PFSK-1 (cell line): ENCODE measurements around the gene LINC01488.

Experiments
- FOXP2 ChIP-seq: optimal IDR thresholded peaks from 2 replicates; pipeline ENCODE3; 2011; ENCODE audit warnings: borderline replicate concordance, control low read depth, inconsistent platforms; ENCODE audit not compliant: insufficient read depth; ENCODE audit errors: extremely low read length, extremely low read depth
- POLR2AphosphoS5 ChIP-seq: IDR thresholded peaks from 2 replicates; pipeline ENCODE4 v1.6.1; 2012; ENCODE audit warnings: low read depth, mild to moderate bottlenecking, control low read depth, low read length, moderate library complexity
- SIN3A ChIP-seq: IDR thresholded peaks from 2 replicates; pipeline ENCODE4 v1.6.1; 2012; ENCODE audit warnings: mild to moderate bottlenecking, low read length, moderate library complexity, borderline replicate concordance; ENCODE audit not compliant: insufficient read depth
- TAF1 ChIP-seq: IDR thresholded peaks from 2 replicates; pipeline ENCODE4 v1.6.1; 2012; ENCODE audit warnings: low read length, control low read depth, borderline replicate concordance; ENCODE audit not compliant: insufficient read depth
- TF ChIP-seq, protein P1 (sequence below), 2 experiments: IDR thresholded peaks; 2 replicates each; pipeline versions ENCODE4 v1.6.1 to v1.8.0; 2011 to 2012; ENCODE audit warnings: low read depth in 2 of 2, low read length in 2 of 2, control low read depth in 1 of 2, inconsistent platforms in 1 of 2, mild to moderate bottlenecking in 1 of 2, moderate library complexity in 1 of 2; ENCODE audit not compliant: insufficient read depth in 1 of 2

LINC01488 gene

DNA sequence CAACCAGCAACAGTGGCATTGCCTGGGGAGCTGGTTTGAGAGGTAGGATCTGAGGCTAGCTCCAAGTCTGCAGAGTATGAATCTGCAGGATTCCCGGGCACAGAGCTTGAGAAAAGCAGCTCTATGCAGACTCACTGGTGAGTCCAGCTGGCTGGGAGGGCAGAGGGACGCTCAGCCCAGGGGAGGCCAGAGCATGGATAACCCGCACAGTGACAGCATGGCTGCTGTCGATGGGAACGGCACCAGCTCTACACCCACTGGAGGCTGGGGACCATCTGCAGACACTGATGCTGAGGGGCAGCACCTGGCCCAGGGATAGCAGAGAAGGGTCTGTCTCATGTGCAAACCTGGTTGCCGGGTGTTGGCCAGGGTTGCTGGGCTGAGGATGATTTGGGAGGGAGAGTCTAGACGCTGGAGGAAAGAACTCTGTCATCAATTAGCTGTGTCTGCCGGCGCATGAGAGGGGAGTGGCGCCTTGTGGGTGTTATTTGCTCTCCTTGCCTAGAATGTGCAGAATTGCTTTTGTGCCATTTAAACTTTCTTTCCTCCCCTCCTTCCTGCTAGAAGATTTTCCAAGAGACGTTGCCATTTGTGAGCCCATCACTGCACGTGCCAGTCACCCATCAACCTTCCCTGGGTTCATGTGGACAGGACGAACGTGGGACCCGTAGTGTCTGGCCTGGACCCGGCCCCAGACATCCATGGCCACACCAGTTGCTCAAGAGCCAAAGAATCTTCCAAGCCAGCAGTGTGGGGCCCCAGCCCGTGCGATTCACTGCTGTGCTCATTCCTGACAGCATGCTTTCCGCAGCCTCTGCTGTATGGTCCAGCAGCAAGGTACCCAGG, 19.1 kb upstream of the LINC01488 start:
- TF ChIP-seq FOXP2 (no peak), SIN3A (no peak), TAF1 (no peak), POLR2AphosphoS5 (no peak)
- TF ChIP-seq, protein P1, sequence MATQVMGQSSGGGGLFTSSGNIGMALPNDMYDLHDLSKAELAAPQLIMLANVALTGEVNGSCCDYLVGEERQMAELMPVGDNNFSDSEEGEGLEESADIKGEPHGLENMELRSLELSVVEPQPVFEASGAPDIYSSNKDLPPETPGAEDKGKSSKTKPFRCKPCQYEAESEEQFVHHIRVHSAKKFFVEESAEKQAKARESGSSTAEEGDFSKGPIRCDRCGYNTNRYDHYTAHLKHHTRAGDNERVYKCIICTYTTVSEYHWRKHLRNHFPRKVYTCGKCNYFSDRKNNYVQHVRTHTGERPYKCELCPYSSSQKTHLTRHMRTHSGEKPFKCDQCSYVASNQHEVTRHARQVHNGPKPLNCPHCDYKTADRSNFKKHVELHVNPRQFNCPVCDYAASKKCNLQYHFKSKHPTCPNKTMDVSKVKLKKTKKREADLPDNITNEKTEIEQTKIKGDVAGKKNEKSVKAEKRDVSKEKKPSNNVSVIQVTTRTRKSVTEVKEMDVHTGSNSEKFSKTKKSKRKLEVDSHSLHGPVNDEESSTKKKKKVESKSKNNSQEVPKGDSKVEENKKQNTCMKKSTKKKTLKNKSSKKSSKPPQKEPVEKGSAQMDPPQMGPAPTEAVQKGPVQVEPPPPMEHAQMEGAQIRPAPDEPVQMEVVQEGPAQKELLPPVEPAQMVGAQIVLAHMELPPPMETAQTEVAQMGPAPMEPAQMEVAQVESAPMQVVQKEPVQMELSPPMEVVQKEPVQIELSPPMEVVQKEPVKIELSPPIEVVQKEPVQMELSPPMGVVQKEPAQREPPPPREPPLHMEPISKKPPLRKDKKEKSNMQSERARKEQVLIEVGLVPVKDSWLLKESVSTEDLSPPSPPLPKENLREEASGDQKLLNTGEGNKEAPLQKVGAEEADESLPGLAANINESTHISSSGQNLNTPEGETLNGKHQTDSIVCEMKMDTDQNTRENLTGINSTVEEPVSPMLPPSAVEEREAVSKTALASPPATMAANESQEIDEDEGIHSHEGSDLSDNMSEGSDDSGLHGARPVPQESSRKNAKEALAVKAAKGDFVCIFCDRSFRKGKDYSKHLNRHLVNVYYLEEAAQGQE (IDR thresholded peaks at IDR 0.05; ENCODE audit: insufficient read depth in 1 of 2, low read depth in 2 of 2, low read length in 2 of 2) = no peak

DNA sequence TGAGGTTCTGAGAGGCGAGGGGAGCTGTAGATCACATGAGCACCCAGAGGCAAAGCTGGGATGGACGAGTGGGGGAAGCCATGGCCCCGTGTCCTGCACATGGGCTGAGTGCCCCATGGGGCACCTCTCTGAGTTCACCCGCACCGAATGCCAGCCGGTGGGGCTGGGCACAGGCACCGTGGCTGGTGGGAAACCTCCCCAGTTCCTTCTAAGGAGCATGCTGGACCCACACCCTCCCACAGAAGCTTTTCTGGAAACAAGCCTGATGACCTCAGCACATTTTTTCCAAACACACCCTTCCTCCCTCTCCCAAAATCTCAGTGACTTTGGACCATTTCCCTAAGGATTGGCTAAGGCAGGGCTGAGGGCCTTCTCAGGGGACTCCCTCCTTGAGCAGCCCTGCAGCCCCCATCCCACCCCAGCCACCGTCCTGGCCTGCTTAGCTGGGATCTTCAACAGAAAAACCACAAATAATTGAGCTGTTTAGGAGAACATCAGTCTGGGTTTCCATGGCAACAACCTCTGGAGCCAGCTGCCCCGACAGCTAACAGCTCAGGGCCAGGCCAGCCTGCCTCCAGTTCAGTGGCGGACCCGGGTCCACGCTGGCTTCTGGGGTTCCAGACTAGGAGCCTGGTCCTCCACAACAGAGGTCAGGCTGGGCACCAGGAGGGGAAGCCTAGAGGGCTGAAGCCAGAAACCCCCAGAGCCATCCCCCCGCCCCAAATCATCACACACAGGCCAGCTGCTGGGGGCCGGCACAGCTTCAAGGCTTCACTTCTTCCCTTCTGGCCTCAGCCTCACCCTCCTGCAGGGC, 18.1 kb upstream of the LINC01488 start:
- TF ChIP-seq FOXP2 = no peak
- TF ChIP-seq, protein P1 (IDR thresholded peaks at IDR 0.05; ENCODE audit: insufficient read depth in 1 of 2, low read depth in 2 of 2, low read length in 2 of 2) = no peak
- no peak for TF ChIP-seq POLR2AphosphoS5
- no peak for TF ChIP-seq TAF1
- no peak for TF ChIP-seq SIN3A

DNA sequence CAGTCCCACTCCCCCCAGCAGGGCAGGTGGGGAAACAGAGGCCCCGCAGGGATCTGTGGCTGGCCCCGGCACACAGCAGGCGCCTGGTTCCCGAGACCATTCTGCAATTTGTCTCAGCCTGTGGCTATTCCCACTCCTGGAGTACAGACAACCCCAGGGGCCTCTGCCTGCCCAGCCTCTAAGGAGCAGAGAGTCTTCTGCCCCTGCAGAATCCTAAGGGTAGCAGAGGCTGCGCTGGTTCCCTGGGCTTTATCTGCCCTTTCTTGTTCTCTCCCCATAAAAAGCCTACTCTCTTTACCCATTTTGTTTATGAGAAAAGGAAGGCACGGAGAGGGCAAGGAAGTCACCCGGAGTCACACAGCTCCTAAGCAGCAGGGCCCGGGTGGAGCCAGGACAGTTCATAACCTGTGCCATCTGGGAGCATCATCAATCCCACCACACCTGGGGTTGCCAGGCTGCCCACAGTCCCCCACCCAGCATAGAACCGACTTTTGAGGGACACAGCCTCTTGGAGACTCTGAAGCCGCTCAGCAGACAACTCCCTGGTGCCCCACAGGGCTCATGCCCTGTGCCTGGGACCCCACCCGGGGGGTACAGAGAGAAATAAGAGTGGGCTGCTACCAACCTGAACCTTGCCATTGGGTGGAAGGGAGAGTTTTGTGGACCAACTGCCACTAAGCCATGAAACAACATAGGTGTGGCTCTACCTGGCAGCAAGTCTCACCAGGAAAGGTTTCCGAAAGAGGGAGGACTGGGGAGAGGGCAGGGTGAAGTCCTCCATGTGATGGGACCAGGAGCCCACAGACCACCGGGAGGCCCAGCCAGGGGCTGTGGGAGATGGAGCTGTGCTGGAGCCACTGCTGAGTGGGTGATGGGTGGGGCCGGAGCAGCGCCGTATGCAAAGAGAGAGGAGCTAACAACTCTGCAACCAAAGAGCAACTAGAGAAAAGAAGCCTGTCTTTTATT, 17.2 kb upstream of the LINC01488 start:
- TF ChIP-seq SIN3A = no peak
- no peak for TF ChIP-seq POLR2AphosphoS5
- no peak for TF ChIP-seq TAF1
- TF ChIP-seq FOXP2 = no peak
- TF ChIP-seq, protein P1 (IDR thresholded peaks at IDR 0.05; ENCODE audit: insufficient read depth in 1 of 2, low read depth in 2 of 2, low read length in 2 of 2) = no peak

DNA sequence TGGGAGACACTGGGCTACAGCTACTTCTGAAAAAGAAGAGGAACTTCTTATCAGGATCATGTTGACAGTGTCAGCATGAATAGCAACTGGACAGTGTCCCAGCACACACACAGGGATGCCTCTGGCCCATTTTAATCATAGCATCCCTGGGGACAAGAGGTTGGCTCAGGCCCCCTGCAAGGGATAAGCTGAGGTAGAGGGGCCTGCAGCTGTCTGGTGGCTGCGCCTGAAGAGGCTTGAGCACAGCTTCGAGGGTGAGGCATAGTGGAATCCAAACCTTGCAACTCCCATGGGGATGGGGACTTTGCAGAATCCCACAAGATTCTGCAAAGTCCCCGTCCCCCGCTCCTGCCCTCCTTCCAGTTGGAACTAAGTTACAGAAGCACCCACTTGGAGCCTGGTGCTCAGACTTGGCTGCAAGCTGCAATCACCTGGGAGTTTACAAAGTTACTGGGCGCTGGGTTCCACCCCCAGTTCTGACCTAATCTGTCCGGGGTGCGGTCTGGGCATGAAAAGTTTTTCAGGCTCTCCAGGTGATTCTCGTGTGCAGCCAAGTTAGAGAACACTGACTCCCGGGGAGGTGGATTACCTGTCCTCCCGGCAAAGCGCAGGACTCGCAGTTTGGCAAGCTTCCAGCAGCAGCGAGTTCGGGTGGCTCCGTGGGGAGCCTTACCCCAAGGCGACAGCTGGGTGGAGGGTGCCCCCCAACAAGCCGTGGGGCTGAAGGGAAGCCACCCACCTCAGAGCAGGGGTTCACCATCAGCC, 16.0 kb upstream of the LINC01488 start:
- TF ChIP-seq, protein P1 (IDR thresholded peaks at IDR 0.05; ENCODE audit: insufficient read depth in 1 of 2, low read depth in 2 of 2, low read length in 2 of 2) = no peak
- TF ChIP-seq POLR2AphosphoS5 (no peak), TAF1 (no peak), SIN3A (no peak), FOXP2 (no peak)
